H9 (cell line): ENCODE measurements around the gene ATP1A2. TPM values are rescaled to one million over a fixed set of nuclear protein-coding genes. Genes with fewer than 3 reads are reported as not detected.

Source experiments
- DNase-seq: peaks from one replicate; pipeline ENCODE4 v3.0.0-alpha.2; 2017
- H2AFZ ChIP-seq: one replicate; pipeline ENCODE4 v1.6.1; 2013; ENCODE audit warnings: mild to moderate bottlenecking, low read length, control low read depth, moderate library complexity
- H2AK5ac ChIP-seq: 2 replicates; pipeline ENCODE4 v1.6.1; 2013; ENCODE audit warnings: low read length, control low read depth, mixed read lengths; ENCODE audit not compliant: insufficient read length
- H2BK120ac ChIP-seq: one replicate; pipeline ENCODE4 v1.6.1; 2013; ENCODE audit warnings: low read depth, mild to moderate bottlenecking, low read length, control low read depth, inconsistent platforms; ENCODE audit not compliant: poor library complexity, severe bottlenecking
- H2BK12ac ChIP-seq: 2 replicates; pipeline ENCODE4 v1.6.1; 2013; ENCODE audit warnings: low read length, control low read depth, mixed read lengths, low read depth; ENCODE audit not compliant: insufficient read length
- H2BK15ac ChIP-seq: 2 replicates; pipeline ENCODE4 v1.6.1; 2013; ENCODE audit warnings: low read depth, low read length, control low read depth
- H2BK20ac ChIP-seq: one replicate; pipeline ENCODE4 v1.6.1; 2013; ENCODE audit warnings: low read depth, mild to moderate bottlenecking, low read length, control low read depth, inconsistent platforms; ENCODE audit not compliant: poor library complexity, severe bottlenecking
- H2BK5ac ChIP-seq: 2 replicates; pipeline ENCODE4 v1.6.1; 2013; ENCODE audit warnings: low read length, control low read depth, mixed read lengths; ENCODE audit not compliant: insufficient read length
- H3K14ac ChIP-seq: 2 replicates; pipeline ENCODE4 v1.6.1; 2013; ENCODE audit warnings: low read length, control low read depth; ENCODE audit not compliant: insufficient read depth
- H3K18ac ChIP-seq: 2 replicates; pipeline ENCODE4 v1.6.1; 2013; ENCODE audit warnings: low read depth, mild to moderate bottlenecking, mixed read lengths, low read length, control low read depth; ENCODE audit not compliant: insufficient read length
- H3K23ac ChIP-seq: 2 replicates; pipeline ENCODE4 v1.6.1; 2013; ENCODE audit warnings: low read length, control low read depth, mixed read lengths, low read depth; ENCODE audit not compliant: insufficient read length
- H3K23me2 ChIP-seq: 2 replicates; pipeline ENCODE4 v1.6.1; 2013; ENCODE audit warnings: low read depth, mild to moderate bottlenecking, mixed read lengths, low read length, control low read depth; ENCODE audit not compliant: insufficient read length, poor library complexity, severe bottlenecking
- H3K27ac ChIP-seq: 2 replicates; pipeline ENCODE4 v1.5.1; 2013; ENCODE audit warnings: low read length, control low read depth, mixed read lengths, low read depth; ENCODE audit not compliant: insufficient read length
- H3K27me3 ChIP-seq: 2 replicates; pipeline ENCODE4 v1.6.1; 2013; ENCODE audit warnings: low read length, control low read depth, inconsistent platforms; ENCODE audit not compliant: insufficient read depth
- H3K4ac ChIP-seq: 2 replicates; pipeline ENCODE4 v1.6.1; 2013; ENCODE audit warnings: low read depth, mild to moderate bottlenecking, control low read depth, inconsistent platforms, low read length, moderate library complexity
- H3K4me1 ChIP-seq: 2 replicates; pipeline ENCODE4 v1.6.1; 2013; ENCODE audit warnings: low read length, control low read depth, inconsistent platforms; ENCODE audit not compliant: insufficient read depth
- H3K4me2 ChIP-seq: 2 replicates; pipeline ENCODE4 v1.6.1; 2013; ENCODE audit warnings: low read length, control low read depth, mixed read lengths; ENCODE audit not compliant: insufficient read length, insufficient read depth
- H3K56ac ChIP-seq: 2 replicates; pipeline ENCODE4 v1.6.1; 2013; ENCODE audit warnings: low read depth, mild to moderate bottlenecking, mixed read lengths, low read length, control low read depth; ENCODE audit not compliant: insufficient read length
- H3K79me1 ChIP-seq: 2 replicates; pipeline ENCODE4 v1.6.1; 2013; ENCODE audit warnings: low read depth, mild to moderate bottlenecking, moderate library complexity, low read length, control low read depth, inconsistent platforms; ENCODE audit not compliant: insufficient read depth, poor library complexity, severe bottlenecking
- H3K79me2 ChIP-seq: 2 replicates; pipeline ENCODE4 v1.6.1; 2013; ENCODE audit warnings: low read length, control low read depth, inconsistent platforms; ENCODE audit not compliant: insufficient read depth
- H3K9ac ChIP-seq: 2 replicates; pipeline ENCODE4 v1.6.1; 2013; ENCODE audit warnings: low read length, control low read depth, mixed read lengths; ENCODE audit not compliant: insufficient read length; ENCODE audit errors: extremely low read depth
- H3K9me3 ChIP-seq: one replicate; pipeline ENCODE4 v1.6.1; 2013; ENCODE audit warnings: low read depth, low read length, inconsistent platforms; ENCODE audit not compliant: control insufficient read depth
- H3T11ph ChIP-seq: one replicate; pipeline ENCODE4 v1.6.1; 2013; ENCODE audit warnings: mild to moderate bottlenecking, low read length, control low read depth, inconsistent platforms
- H4K20me1 ChIP-seq: one replicate; pipeline ENCODE4 v1.6.1; 2013; ENCODE audit not compliant: control insufficient read depth, insufficient read length, insufficient read depth
- H4K5ac ChIP-seq: 2 replicates; pipeline ENCODE4 v1.6.1; 2013; ENCODE audit warnings: low read depth, mild to moderate bottlenecking, mixed read lengths, low read length, control low read depth; ENCODE audit not compliant: insufficient read length
- H4K8ac ChIP-seq: replicated peaks from 2 replicates; pipeline ENCODE4 v1.6.1; 2013; ENCODE audit warnings: low read length, control low read depth, mixed read lengths, low read depth; ENCODE audit not compliant: insufficient read length
- H4K91ac ChIP-seq: 2 replicates; pipeline ENCODE4 v1.6.1; 2013; ENCODE audit warnings: low read depth, mild to moderate bottlenecking, moderate library complexity, mixed read lengths, low read length, control low read depth; ENCODE audit not compliant: insufficient read length
- H3K27ac Mint-ChIP-seq, 3 experiments: 2 replicates in 2 of 3; 3 replicates in 1 of 3; pipeline ENCODE4 v1.8.0; 2020 to 2021; ENCODE audit warnings: mixed read lengths in 3 of 3, mild to moderate bottlenecking in 1 of 3, moderate library complexity in 1 of 3
- H3K27me3 Mint-ChIP-seq: 2 replicates; pipeline ENCODE4 v1.8.0; 2021; ENCODE audit warnings: low read depth, mild to moderate bottlenecking, moderate library complexity, mixed read lengths
- H3K36me3 Mint-ChIP-seq, 3 experiments: 2 replicates in 2 of 3; 3 replicates in 1 of 3; pipeline ENCODE4 v1.8.0; 2020 to 2021; ENCODE audit warnings: low read depth in 3 of 3, mixed read lengths in 3 of 3; ENCODE audit not compliant: insufficient read depth in 1 of 3
- H3K4me1 Mint-ChIP-seq, 2 experiments: 2 replicates each; pipeline ENCODE4 v1.8.0; 2020; ENCODE audit warnings: mixed read lengths in 2 of 2
- H3K4me3 Mint-ChIP-seq, 2 experiments: 2 replicates in 1 of 2; 3 replicates in 1 of 2; pipeline ENCODE4 v1.8.0; 2020 to 2021; ENCODE audit warnings: mild to moderate bottlenecking in 2 of 2, mixed read lengths in 2 of 2, moderate library complexity in 1 of 2
- H3K9me3 Mint-ChIP-seq, 2 experiments: 2 replicates in 1 of 2; 3 replicates in 1 of 2; pipeline ENCODE4 v1.8.0; 2020; ENCODE audit warnings: mild to moderate bottlenecking in 2 of 2, mixed read lengths in 2 of 2, moderate library complexity in 1 of 2
- CTCF ChIP-seq: fragments of 200-600 bp; sonication (generic); conservative IDR thresholded peaks from 3 replicates; pipeline ENCODE4 v1.8.0; 2021; ENCODE audit warnings: antibody characterized with exemption, mild to moderate bottlenecking
- WGBS: extraction: QIAGEN DNeasy Blood & Tissue Kit; methylation state at CpG from one replicate; pipeline ENCODE4 v1.1.7; 2013; ENCODE audit warnings: missing lambda C conversion rate, low lambda C conversion rate, mixed read lengths; ENCODE audit not compliant: insufficient read length; ENCODE audit errors: extremely low coverage; 5-methylcytosine and 5-hydroxymethylcytosine counted together
- total RNA-seq: library from RNA; stranded (reverse); gene quantifications from 2 replicates; pipeline ENCODE4 v1.2.1, GENCODE V29; 2021

ATP1A2 gene
- total RNA-seq, 1 experiment from 2014 or later = 3.0 TPM

GRCh38 chr1:160071289-160071688 lies 44.3 kb upstream of the ATP1A2 start:
- peaks cover 27 to 33% of the 10 kb centered on the region in 2 experiments for H3K4me1 Mint-ChIP-seq
- no peak overlapping the region for H2BK12ac ChIP-seq
- H3K23ac ChIP-seq = no peak overlapping the region
- H2AK5ac ChIP-seq = no peak overlapping the region
- H3K9ac ChIP-seq = no peak overlapping the region
- no peak overlapping the region for H4K5ac ChIP-seq
- H4K20me1 ChIP-seq = no peaks in the 10 kb centered on the region
- DNase-seq = no peak
- no peak overlapping the region for H3K27ac ChIP-seq
- H3K4me2 ChIP-seq = no peak overlapping the region
- H3K27ac Mint-ChIP-seq = no peak overlapping the region
- H3K4me1 ChIP-seq = peaks cover 8% of the 10 kb centered on the region; the same call in 1 of the 2 replicates
- no peak overlapping the region for H4K91ac ChIP-seq
- no CpG with 5 or more reads among the region's 5 CpGs for WGBS
- no peak overlapping the region for H3K18ac ChIP-seq
- no peak for TF ChIP-seq CTCF
- H3K4me3 Mint-ChIP-seq = no peak overlapping the region
- H3K4ac ChIP-seq = no peak overlapping the region
- H4K8ac ChIP-seq = no peak overlapping the region
- no peak overlapping the region for H3T11ph ChIP-seq
- H2AFZ ChIP-seq = no peak overlapping the region
- no peak overlapping the region for H3K56ac ChIP-seq
- H3K23me2 ChIP-seq = peaks cover 5% of the 10 kb centered on the region
- H3K36me3 Mint-ChIP-seq = no peaks in the 10 kb centered on the region
- H3K79me2 ChIP-seq = no peaks in the 10 kb centered on the region
- H3K14ac ChIP-seq = no peak overlapping the region
- no peaks in the 10 kb centered on the region for H3K9me3 Mint-ChIP-seq
- peaks cover 4% of the 10 kb centered on the region; the same call in 1 of the 2 replicates for H3K27me3 ChIP-seq
- H3K79me1 ChIP-seq = no peaks in the 10 kb centered on the region
- H3K9me3 ChIP-seq = no peaks in the 10 kb centered on the region
- no peak overlapping the region for H2BK120ac ChIP-seq
- H2BK20ac ChIP-seq = no peak overlapping the region
- H2BK5ac ChIP-seq = no peak overlapping the region
- no peak overlapping the region for H2BK15ac ChIP-seq
- peaks cover 88% of the 10 kb centered on the region for H3K27me3 Mint-ChIP-seq
